Common myeloid progenitor, CD34-positive (primary cell): ENCODE results near the gene PRKCA.

Experiments used
- CTCF ChIA-PET: fragments of 350-600 bp; sonication (Branson Sonifier 250); formaldehyde crosslinking; loops from one replicate; lab custom pipeline; 2021; ENCODE audit warnings: antibody characterized with exemption; lab: Charles Lee
- POLR2A ChIA-PET: fragments of 350-600 bp; sonication (Branson Sonifier 250); formaldehyde crosslinking; loops from one replicate; lab custom pipeline; 2021; ENCODE audit warnings: antibody characterized with exemption; lab: Charles Lee
- DNase-seq, 3 donors: peaks; one replicate each; pipeline versions ENCODE4 v3.0.0 to v3.0.0-alpha.2; 2013
- H3K27ac ChIP-seq, 2 experiments: 1 replicate in 1 of 2; 2 replicates in 1 of 2; pipeline ENCODE4 v1.7.0; 2013; ENCODE audit warnings: inconsistent platforms in 2 of 2, low read length in 2 of 2, mild to moderate bottlenecking in 2 of 2, low read depth in 1 of 2, moderate library complexity in 1 of 2; ENCODE audit not compliant: severe bottlenecking in 2 of 2, insufficient read depth in 1 of 2, poor library complexity in 1 of 2
- H3K27me3 ChIP-seq, 5 experiments: replicated peaks in 2 of 5; 1 replicate in 3 of 5; 2 replicates in 2 of 5; pipeline versions ENCODE4 v1.6.1 to v1.7.0; 2013; ENCODE audit warnings: low read length in 4 of 5, mild to moderate bottlenecking in 2 of 5, moderate library complexity in 2 of 5, inconsistent platforms in 1 of 5; ENCODE audit not compliant: insufficient read depth in 5 of 5, control insufficient read depth in 4 of 5
- H3K36me3 ChIP-seq, 4 experiments: 1 replicate in 2 of 4; 2 replicates in 2 of 4; pipeline versions ENCODE4 v1.6.1 to v1.7.0; 2013; ENCODE audit warnings: low read length in 3 of 4, control low read depth in 1 of 4, mild to moderate bottlenecking in 1 of 4; ENCODE audit not compliant: control insufficient read depth in 4 of 4, insufficient read depth in 4 of 4
- H3K4me1 ChIP-seq, 4 experiments: 1 replicate in 3 of 4; 2 replicates in 1 of 4; pipeline versions ENCODE4 v1.6.1 to v1.7.1; 2013; ENCODE audit warnings: low read length in 3 of 4, mild to moderate bottlenecking in 3 of 4, control low read depth in 1 of 4, inconsistent platforms in 1 of 4, moderate library complexity in 1 of 4; ENCODE audit not compliant: control insufficient read depth in 4 of 4, insufficient read depth in 4 of 4; ENCODE audit errors: control extremely low read depth in 1 of 4
- H3K4me3 ChIP-seq, 7 experiments: 1 replicate in 4 of 7; 2 replicates in 3 of 7; pipeline versions ENCODE4 v1.5.1 to v1.7.0; 2013; ENCODE audit warnings: mild to moderate bottlenecking in 7 of 7, low read length in 6 of 7, moderate library complexity in 6 of 7, inconsistent platforms in 2 of 7, low read depth in 2 of 7, control low read depth in 1 of 7; ENCODE audit not compliant: insufficient read depth in 4 of 7, control insufficient read depth in 1 of 7; ENCODE audit errors: extremely low read depth in 1 of 7
- H3K9me3 ChIP-seq, 5 experiments: 1 replicate in 4 of 5; 2 replicates in 1 of 5; pipeline versions ENCODE4 v1.6.1 to v1.7.1; 2013; ENCODE audit warnings: low read length in 4 of 5, mild to moderate bottlenecking in 2 of 5, inconsistent platforms in 1 of 5, low read depth in 1 of 5, moderate library complexity in 1 of 5; ENCODE audit not compliant: control insufficient read depth in 4 of 5, insufficient read depth in 2 of 5; ENCODE audit errors: control extremely low read depth in 1 of 5
- WGBS: methylation state at CpG from one replicate; pipeline ENCODE4 v1.1.5; 2013; ENCODE audit not compliant: insufficient coverage; 5-methylcytosine and 5-hydroxymethylcytosine counted together

The PRKCA gene

GRCh38 chr17:66459811-66460270 is 157.4 kb downstream of the PRKCA start:
- ChIA-PET POLR2A (interaction anchor here (0.6 kb wide), 1 partner anchor 200 kb away, joined by 5 read pairs; no protein-coding TSS in a partner anchor), CTCF (no interaction called here)
- Histone ChIP-seq H3K9me3 (peaks cover 0 to 12% (median 4%) of the 10 kb centered on the region in 5 experiments), H3K36me3 (no peaks in the 10 kb centered on the region), H3K27me3 (no peaks in the 10 kb centered on the region), H3K4me1 (no peaks in the 10 kb centered on the region), H3K27ac (no peak overlapping the region), H3K4me3 (no peak overlapping the region)
- 100% methylated on average over 7 of the region's 7 CpGs for WGBS
- peak in 2 of 3 donors; percentile 45 to 50 for DNase-seq

- no peak overlapping the region for H3K27ac ChIP-seq
- DNase-seq, result no peak
- ChIA-PET POLR2A (interaction anchor here (0.6 kb wide), 1 partner anchor 199 kb away, joined by 5 read pairs; no protein-coding TSS in a partner anchor), CTCF (no interaction called here)
- H3K4me1 ChIP-seq, result no peaks in the 10 kb centered on the region
- no peaks in the 10 kb centered on the region for H3K36me3 ChIP-seq
- no peaks in the 10 kb centered on the region for H3K27me3 ChIP-seq
- no peak overlapping the region for H3K4me3 ChIP-seq
- 100% methylated on average over 4 of the region's 6 CpGs for WGBS
- H3K9me3 ChIP-seq, result peaks cover 0 to 12% (median 4%) of the 10 kb centered on the region in 5 experiments
Measured at GRCh38 chr17:66460558-66460957, 158.1 kb downstream of the PRKCA start.

DNA sequence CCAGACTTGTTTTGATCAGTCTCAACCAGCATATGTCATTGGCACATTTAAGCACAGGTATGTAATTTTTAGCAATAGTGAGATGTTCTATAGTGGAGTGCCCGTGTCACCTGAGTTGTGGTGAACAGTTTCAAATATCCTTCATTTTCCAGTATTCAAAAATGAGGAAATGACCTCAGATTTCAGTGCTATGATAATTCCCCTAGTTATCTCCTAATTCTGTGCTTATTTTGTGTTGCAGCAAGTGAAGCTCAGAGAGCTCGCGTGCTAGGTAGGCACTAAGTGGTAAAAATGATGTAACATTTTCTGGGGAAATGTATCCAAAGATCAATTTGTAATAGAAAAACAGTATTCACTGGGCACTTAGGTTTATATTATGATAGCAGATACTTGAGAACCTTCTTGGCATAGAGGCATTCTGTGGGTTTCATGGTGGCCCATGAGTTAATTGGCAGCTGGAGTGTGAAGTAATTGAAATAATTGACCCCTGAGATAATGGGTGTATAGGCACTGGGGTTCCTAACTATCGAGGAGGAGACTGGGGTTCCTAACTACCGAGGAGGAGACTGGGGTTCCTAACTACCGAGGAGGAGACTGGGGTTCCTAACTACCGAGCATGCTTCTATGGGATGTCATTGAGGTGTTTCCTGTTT is 159.1 kb downstream of the PRKCA start:
- H3K36me3 ChIP-seq, result no peaks in the 10 kb centered on the region
- 95% methylated on average over 6 of the region's 7 CpGs for WGBS
- H3K4me3 ChIP-seq, result no peak overlapping the region
- H3K9me3 ChIP-seq, result peaks cover 0 to 12% (median 4%) of the 10 kb centered on the region in 5 experiments
- H3K27ac ChIP-seq, result no peak overlapping the region
- H3K27me3 ChIP-seq, result no peaks in the 10 kb centered on the region
- ChIA-PET POLR2A (no interaction called here), CTCF (no interaction called here)
- no peak for DNase-seq
- peaks cover 0 to 5% (median 0%) of the 10 kb centered on the region in 4 experiments for H3K4me1 ChIP-seq

DNA sequence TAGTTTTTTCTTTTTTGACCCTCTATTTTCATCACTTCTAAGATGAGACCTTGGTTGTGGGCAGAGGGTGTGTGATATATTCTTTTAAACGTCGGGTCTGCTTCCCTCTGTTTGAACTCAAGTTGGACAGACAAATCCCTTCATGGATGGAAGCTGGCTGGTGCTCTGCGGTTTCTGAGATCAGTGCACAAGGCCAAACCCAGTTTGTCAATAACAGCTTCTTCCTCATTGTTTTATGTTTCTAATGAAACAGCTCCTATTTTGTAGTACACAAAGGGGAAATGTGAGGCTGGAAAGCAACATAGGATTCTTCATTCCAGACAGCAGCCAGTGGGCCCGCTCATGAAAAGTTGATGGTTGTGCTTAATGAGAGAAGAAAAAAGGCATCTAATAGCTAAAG is 159.6 kb downstream of the PRKCA start:
- CTCF ChIA-PET, result no interaction called here
- Histone ChIP-seq H3K9me3 (peaks cover 0 to 10% (median 3%) of the 10 kb centered on the region in 5 experiments), H3K36me3 (no peaks in the 10 kb centered on the region), H3K4me3 (no peak overlapping the region), H3K27ac (no peak overlapping the region), H3K27me3 (no peaks in the 10 kb centered on the region), H3K4me1 (peaks cover 2 to 10% (median 2%) of the 10 kb centered on the region in 4 experiments)
- POLR2A ChIA-PET, result no interaction called here
- no CpG with 5 or more reads among the region's 4 CpGs for WGBS
- no peak for DNase-seq

GRCh38 chr17:66464921-66465320 is 162.5 kb downstream of the PRKCA start:
- no peaks in the 10 kb centered on the region for H3K27me3 ChIP-seq
- no peak overlapping the region for H3K4me3 ChIP-seq
- WGBS, result no CpG with 5 or more reads among the region's 3 CpGs
- no peak for DNase-seq
- H3K36me3 ChIP-seq, result no peaks in the 10 kb centered on the region
- POLR2A ChIA-PET, result no interaction called here
- H3K9me3 ChIP-seq, result no peaks in the 10 kb centered on the region
- H3K4me1 ChIP-seq, result peaks cover 16 to 39% (median 23%) of the 10 kb centered on the region in 4 experiments
- CTCF ChIA-PET, result interaction anchor here (0.6 kb wide), 1 partner anchor 248 kb away, joined by 5 read pairs; no protein-coding TSS in a partner anchor
- no peak overlapping the region for H3K27ac ChIP-seq

GRCh38 chr17:66465701-66466100 is 163.3 kb downstream of the PRKCA start:
- H3K27me3 ChIP-seq, result no peaks in the 10 kb centered on the region
- no CpG with 5 or more reads among the region's 1 CpG for WGBS
- H3K4me3 ChIP-seq, result no peak overlapping the region
- no peak overlapping the region for H3K27ac ChIP-seq
- ChIA-PET POLR2A (no interaction called here), CTCF (interaction anchor here (0.6 kb wide), 1 partner anchor 248 kb away, joined by 5 read pairs; no protein-coding TSS in a partner anchor)
- no peaks in the 10 kb centered on the region for H3K9me3 ChIP-seq
- H3K36me3 ChIP-seq, result no peaks in the 10 kb centered on the region
- H3K4me1 ChIP-seq, result peaks cover 16 to 44% (median 23%) of the 10 kb centered on the region in 4 experiments
- no peak for DNase-seq

DNA sequence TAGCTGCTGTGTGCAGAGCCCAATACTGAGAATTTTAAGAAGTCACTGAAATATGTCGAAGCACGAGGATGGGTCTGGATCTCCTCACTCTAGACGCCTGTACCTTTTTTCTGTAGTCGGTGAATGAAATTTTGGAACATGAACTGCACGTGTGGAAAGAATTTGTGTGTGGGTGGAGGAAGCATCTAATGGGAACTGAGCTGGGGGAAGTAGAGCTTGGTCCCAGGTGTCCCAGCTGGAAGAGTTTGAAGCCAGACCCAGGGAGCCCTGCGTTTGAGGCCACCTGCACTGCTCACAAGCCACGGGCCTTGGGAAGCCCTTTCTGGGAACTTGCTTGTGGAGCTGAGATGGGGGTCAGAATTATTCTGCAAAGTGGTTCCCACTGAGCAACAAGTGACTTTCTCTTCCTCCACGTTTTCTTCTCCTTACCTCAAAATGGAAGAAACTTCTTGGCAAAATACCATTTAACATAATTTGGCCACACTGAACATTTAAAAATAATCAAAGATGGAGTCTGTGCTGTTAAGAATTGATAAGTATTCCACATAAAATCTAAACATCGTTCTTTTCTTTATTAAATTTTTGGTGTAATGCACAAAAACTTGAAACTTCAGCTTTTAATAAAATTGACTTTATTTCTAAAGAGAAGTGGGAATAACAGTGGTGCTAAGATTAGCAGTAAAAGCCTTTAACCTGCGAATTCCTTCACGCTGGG is 163.8 kb downstream of the PRKCA start:
- CTCF ChIA-PET, result no interaction called here
- Histone ChIP-seq H3K27me3 (no peaks in the 10 kb centered on the region), H3K9me3 (no peaks in the 10 kb centered on the region), H3K4me1 (peaks cover 16 to 49% (median 23%) of the 10 kb centered on the region in 4 experiments), H3K36me3 (no peaks in the 10 kb centered on the region), H3K4me3 (peak overlapping the region in 1 of 7 experiments; percentile 33), H3K27ac (no peak overlapping the region)
- 86% methylated on average over 8 of the region's 11 CpGs for WGBS
- POLR2A ChIA-PET, result no interaction called here
- no peak for DNase-seq
